Stimulated activated effector memory CD8-positive, alpha-beta T cell treated with anti-CD3 and anti-CD28 coated beads, Interleukin-12 subunit alpha, Interleukin-12 subunit beta, amount 100 ng/mL, for 72 hours (primary cell): ENCODE results near the gene ST6GALNAC3.
A peak's percentile ranks its signal among the peaks of the same experiment; 100 is the strongest.
"Not testable (repeated sequence)": the region's sequence is repeated elsewhere in the genome, so short reads cannot be mapped to it uniquely, and the experiment has no call there.

Experiments used
- ATAC-seq: fragments of 150-1000 bp; cut with Tn5 transposase; 2 replicates; pipeline ENCODE4 v1.10.0; 2021
- DNase-seq, 2 donors: peaks; one replicate each; pipeline ENCODE4 v3.0.0; 2021 to 2022; ENCODE audit warnings: low spot score in 2 of 2
- H3K27ac Mint-ChIP-seq: one replicate; pipeline ENCODE4 v1.8.0; 2022; ENCODE audit warnings: mild to moderate bottlenecking, mixed read lengths
- H3K36me3 Mint-ChIP-seq: one replicate; pipeline ENCODE4 v1.8.0; 2022; ENCODE audit warnings: mild to moderate bottlenecking, mixed read lengths
- H3K4me1 Mint-ChIP-seq: one replicate; pipeline ENCODE4 v1.8.0; 2022; ENCODE audit warnings: mixed read lengths
- H3K4me3 Mint-ChIP-seq: one replicate; pipeline ENCODE4 v1.8.0; 2022; ENCODE audit warnings: mild to moderate bottlenecking, mixed read lengths
- H3K9me3 Mint-ChIP-seq: one replicate; pipeline ENCODE4 v1.8.0; 2022; ENCODE audit warnings: mixed read lengths

Gene ST6GALNAC3

DNA sequence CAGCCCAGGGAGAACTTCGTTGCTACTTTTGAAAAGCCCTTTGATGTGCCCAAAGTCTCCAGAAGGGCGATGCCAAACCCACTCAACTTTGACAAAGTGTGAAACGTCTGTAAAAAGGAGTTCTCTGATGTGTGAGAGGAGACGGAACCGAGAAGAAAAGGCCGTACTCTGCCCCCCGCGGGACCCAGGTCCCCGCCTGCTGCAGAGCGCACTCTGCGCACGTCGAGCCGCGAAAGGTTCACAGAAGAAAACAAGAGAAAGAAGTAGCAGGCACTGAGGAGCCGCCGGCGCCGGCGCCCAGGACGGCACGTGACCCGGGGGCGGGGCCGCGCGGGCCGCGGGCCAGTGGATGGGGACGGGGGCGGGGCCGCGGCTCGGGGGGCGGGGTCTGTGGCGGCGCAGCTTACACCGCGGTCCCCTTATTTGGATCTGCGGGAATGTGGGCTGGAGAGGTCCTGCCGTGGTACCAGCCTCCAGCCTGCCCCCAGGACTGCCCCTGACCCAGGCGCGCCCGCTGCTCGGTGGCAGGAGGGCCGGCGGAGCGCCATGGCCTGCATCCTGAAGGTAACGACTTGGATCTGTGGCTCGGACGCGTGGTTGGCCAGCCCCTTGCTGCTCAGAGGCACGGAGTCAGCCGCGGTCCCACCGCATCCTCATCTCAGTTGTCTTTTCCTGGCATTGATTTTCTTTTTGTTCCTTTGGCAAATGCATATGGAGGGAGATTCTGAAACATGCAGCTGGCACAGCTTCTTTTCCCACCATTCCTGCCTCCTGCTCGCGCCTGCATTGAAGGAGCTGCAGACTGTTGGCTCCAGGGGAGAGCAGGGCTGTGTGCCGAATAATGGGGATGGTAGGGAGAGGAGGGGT lies at the start of gene ST6GALNAC3:
Gene ST6GALNAC3, plus strand, starts transcription at position 426 of the 867 bp plus-strand sequence.
- H3K36me3 Mint-ChIP-seq, result no peaks in the 10 kb centered on the region
- ATAC-seq, result peak; percentile 84
- H3K27ac Mint-ChIP-seq, result no peak within 1 kb of the TSS
- H3K4me3 Mint-ChIP-seq, result peak within 1 kb of the TSS; percentile 72
- H3K9me3 Mint-ChIP-seq, result no peaks in the 10 kb centered on the region
- DNase-seq, result peak; percentile 18 to 74
- H3K4me1 Mint-ChIP-seq, result peaks cover 10% of the 10 kb centered on the region

DNA sequence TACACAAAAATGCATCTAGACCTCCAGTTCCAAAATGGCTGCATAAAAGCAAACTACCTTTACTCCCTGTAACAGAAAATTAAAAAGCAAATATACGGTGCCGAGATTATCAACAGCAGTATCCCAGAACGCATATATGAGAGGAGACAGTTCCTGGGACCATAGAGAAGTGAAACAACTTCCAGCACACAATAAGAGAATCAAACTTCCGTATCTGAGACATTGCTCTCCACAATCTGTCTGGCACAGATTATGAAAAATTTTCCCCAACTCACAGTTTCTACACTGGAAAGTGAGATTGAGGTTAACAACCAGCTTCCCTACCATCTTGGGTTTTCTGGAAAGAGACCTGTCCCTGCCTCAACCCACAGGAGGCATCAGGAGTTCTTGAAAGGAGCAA lies 47.2 kb upstream of the ST6GALNAC3 start:
- Mint-ChIP-seq H3K27ac (no peak overlapping the region), H3K9me3 (no peaks in the 10 kb centered on the region), H3K36me3 (no peaks in the 10 kb centered on the region), H3K4me3 (no peak overlapping the region), H3K4me1 (no peaks in the 10 kb centered on the region)
- DNase-seq (no peak), ATAC-seq (no peak)

DNA sequence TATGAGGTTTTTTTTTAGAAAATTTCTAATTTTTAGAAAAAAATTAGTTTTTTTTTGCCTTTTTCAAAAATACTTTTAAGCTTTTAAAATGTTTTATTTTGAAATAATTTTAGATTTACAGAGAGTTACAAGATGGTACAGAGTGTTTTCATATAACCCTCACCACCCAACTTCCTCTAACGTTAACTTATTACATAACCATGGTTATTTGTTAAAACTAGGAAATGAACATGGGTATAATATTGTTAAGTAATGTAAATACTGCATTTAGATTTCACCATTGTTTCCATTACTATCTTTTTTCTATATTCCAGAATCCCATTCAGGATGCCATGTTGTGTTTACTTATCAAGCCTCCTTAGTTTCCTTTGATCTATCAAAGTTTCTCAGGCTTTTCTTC lies 45.2 kb upstream of the ST6GALNAC3 start:
- no peak overlapping the region for H3K27ac Mint-ChIP-seq
- no peak overlapping the region for H3K4me3 Mint-ChIP-seq
- H3K36me3 Mint-ChIP-seq, result no peaks in the 10 kb centered on the region
- H3K4me1 Mint-ChIP-seq, result no peaks in the 10 kb centered on the region
- no peak for DNase-seq
- no peaks in the 10 kb centered on the region for H3K9me3 Mint-ChIP-seq
- ATAC-seq, result no peak

DNA sequence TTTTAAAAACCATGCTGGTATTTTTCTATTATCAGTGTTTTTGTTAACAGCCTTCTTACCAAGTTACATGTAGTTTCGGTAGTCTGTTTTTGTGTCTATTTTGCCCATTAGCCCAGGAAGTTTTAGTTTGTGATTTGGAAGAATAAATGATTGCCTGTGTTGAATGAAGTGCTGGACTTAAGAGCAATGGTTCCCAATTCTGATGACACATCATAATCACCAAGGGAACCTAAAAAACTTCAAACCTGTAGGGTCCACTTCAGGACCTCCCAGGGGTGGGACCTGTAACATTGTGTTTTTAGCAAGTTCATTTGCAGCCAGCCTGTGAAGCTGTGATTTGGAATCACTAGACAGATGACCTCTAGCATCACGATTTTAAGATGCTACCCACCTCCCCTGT lies 43.0 kb upstream of the ST6GALNAC3 start:
- Mint-ChIP-seq H3K27ac (no peak overlapping the region), H3K9me3 (no peaks in the 10 kb centered on the region), H3K36me3 (no peaks in the 10 kb centered on the region), H3K4me3 (no peak overlapping the region), H3K4me1 (no peaks in the 10 kb centered on the region)
- ATAC-seq (no peak), DNase-seq (no peak)

GRCh38 chr1:76033800-76034475 lies 40.6 kb upstream of the ST6GALNAC3 start:
- Mint-ChIP-seq H3K4me1 (no peaks in the 10 kb centered on the region), H3K36me3 (no peaks in the 10 kb centered on the region), H3K27ac (no peak overlapping the region), H3K9me3 (no peaks in the 10 kb centered on the region), H3K4me3 (no peak overlapping the region)
- DNase-seq, result no peak
- no peak for ATAC-seq

DNA sequence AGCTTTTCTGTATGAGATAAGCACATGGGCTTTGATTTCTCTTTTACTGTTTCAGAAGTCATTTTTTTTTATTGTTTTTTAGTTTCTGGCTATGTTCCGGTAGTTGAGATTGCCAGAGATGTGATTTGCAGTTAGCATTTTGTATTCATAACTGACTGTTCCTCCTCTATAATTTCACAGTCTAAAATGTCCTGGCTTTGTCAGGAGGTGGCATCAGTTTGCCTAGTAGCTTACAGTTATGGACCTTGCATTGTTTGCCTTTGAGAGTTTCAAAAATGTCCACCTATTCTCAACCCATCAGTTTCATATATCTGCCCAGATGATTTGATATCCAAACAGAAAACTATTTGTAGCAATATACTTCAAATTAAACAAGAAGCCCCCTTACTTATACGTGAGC lies 39.5 kb upstream of the ST6GALNAC3 start:
- ATAC-seq, result no peak
- no peak overlapping the region for H3K4me3 Mint-ChIP-seq
- H3K9me3 Mint-ChIP-seq, result no peaks in the 10 kb centered on the region
- H3K36me3 Mint-ChIP-seq, result no peaks in the 10 kb centered on the region
- DNase-seq, result no peak
- H3K4me1 Mint-ChIP-seq, result no peaks in the 10 kb centered on the region
- no peak overlapping the region for H3K27ac Mint-ChIP-seq

DNA sequence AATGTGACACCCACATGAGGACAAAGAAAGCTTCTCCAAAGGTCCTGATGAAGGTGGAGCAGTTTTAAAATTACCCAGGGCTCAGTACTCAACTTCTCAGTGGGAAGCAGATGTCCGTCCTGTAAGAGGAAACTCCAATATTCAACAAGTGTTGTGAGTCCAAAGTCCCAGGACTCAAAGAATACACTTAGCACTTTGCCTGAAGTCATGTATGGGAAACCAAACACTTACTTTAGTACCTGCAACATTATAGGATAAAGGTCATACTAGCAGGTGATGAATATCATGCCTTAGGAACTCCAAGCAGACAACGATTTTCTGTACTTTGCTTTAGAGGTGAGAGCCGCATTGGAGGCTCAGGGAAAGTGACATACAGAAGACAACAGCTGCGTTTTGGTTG lies 37.2 kb upstream of the ST6GALNAC3 start:
- H3K27ac Mint-ChIP-seq, result no peak overlapping the region

DNA sequence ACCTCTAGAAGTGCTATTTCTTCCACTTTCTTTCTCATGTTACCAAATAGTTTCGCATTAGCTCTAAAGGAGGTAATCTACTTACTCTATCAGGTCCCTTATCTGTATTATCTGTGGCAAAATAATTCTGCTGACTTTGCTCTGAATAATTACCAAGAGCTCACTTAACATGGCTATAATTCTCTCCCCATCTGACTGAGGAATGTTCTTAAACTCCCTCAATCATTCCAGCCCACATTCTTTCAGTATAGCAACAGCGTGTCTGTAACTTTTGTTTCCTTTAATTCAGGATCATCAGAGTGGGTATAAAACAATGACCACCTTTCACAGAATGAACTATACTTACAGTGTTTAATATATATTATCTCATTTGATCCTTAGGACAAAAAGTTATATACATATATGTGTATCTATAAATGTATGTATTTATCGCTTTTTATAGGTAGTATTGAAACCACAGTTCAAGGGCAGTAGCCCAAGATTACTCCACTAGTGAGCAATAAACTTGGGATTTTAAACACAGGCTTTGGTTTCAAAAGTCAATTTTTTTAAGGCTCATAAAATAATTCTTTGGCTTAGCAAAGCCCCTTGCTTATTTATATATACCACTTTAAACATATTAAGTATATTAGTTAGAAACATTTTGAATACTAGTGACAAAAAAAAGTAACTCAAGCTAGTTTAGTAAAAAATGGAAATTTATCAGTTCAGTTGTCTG lies 36.1 kb upstream of the ST6GALNAC3 start:
- DNase-seq (no peak), ATAC-seq (no peak)
- no peaks in the 10 kb centered on the region for H3K9me3 Mint-ChIP-seq
- H3K27ac Mint-ChIP-seq, result no peak overlapping the region
- H3K36me3 Mint-ChIP-seq, result no peaks in the 10 kb centered on the region
- no peaks in the 10 kb centered on the region for H3K4me1 Mint-ChIP-seq
- H3K4me3 Mint-ChIP-seq, result no peak overlapping the region

More for the DNA sequence above, 37.2 kb upstream of the ST6GALNAC3 start:
- no peaks in the 10 kb centered on the region for H3K9me3 Mint-ChIP-seq
- ATAC-seq (no peak), DNase-seq (no peak)
- H3K4me3 Mint-ChIP-seq, result no peak overlapping the region
- no peaks in the 10 kb centered on the region for H3K4me1 Mint-ChIP-seq
- H3K36me3 Mint-ChIP-seq, result no peaks in the 10 kb centered on the region

DNA sequence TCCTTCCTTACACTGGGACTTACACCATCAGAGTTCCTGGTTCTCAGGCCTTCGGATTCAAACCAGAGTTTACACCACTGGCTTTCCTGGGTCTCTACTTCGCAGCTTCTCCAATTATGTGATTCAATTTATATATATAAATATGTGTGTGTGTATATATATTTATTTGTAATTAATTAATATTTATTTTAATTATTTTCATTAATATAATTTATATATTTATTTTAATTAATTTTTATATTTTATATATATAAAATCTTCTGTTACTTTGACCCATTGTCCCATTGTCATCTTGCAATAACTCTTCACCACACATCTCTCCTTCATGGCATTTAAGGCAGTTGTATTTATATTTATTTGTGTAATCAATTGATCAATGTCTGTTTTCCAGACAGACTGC lies 28.4 kb upstream of the ST6GALNAC3 start:
- H3K36me3 Mint-ChIP-seq, result no peaks in the 10 kb centered on the region
- DNase-seq, result no peak
- ATAC-seq, result no peak
- no peaks in the 10 kb centered on the region for H3K9me3 Mint-ChIP-seq
- H3K4me1 Mint-ChIP-seq, result no peaks in the 10 kb centered on the region
- H3K27ac Mint-ChIP-seq, result no peak overlapping the region
- H3K4me3 Mint-ChIP-seq, result no peak overlapping the region

- no peak for ATAC-seq
- no peak for DNase-seq
- no peak overlapping the region for H3K27ac Mint-ChIP-seq
- H3K4me1 Mint-ChIP-seq, result no peaks in the 10 kb centered on the region
- H3K36me3 Mint-ChIP-seq, result no peaks in the 10 kb centered on the region
- no peak overlapping the region for H3K4me3 Mint-ChIP-seq
- no peaks in the 10 kb centered on the region for H3K9me3 Mint-ChIP-seq
Measured at GRCh38 chr1:76048219-76048618, 26.3 kb upstream of the ST6GALNAC3 start.

- H3K4me1 Mint-ChIP-seq, result no peaks in the 10 kb centered on the region
- H3K4me3 Mint-ChIP-seq, result no peak overlapping the region
- no peaks in the 10 kb centered on the region for H3K36me3 Mint-ChIP-seq
- H3K9me3 Mint-ChIP-seq, result no peaks in the 10 kb centered on the region
- DNase-seq, result no peak
- H3K27ac Mint-ChIP-seq, result no peak overlapping the region
- no peak for ATAC-seq
Measured at GRCh38 chr1:76048926-76049325, 25.6 kb upstream of the ST6GALNAC3 start.

GRCh38 chr1:76049498-76049897 lies 25.0 kb upstream of the ST6GALNAC3 start:
- ATAC-seq (no peak), DNase-seq (no peak)
- no peak overlapping the region for H3K27ac Mint-ChIP-seq
- H3K9me3 Mint-ChIP-seq, result no peaks in the 10 kb centered on the region
- H3K4me3 Mint-ChIP-seq, result no peak overlapping the region
- no peaks in the 10 kb centered on the region for H3K36me3 Mint-ChIP-seq
- no peaks in the 10 kb centered on the region for H3K4me1 Mint-ChIP-seq

DNA sequence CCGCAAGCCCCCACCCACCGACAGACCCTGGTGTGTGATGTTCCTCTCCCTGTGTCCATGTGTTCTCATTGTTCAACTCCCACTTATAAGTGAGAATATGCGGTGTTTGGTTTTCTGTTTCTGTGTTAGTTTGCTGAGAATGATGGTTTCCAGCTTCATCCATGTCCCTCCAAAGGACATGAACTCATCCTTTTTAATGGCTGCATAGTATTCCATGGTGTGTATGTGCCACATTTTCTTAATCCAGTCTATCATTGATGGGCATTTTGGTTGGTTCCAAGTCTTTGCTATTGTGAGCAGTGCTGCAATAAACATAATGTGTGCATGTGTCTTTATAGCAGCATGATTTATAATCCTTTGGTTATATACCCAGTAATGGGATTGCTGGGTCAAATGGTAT lies 24.5 kb upstream of the ST6GALNAC3 start:
- H3K9me3 Mint-ChIP-seq, H3K4me3 Mint-ChIP-seq, DNase-seq, ATAC-seq, H3K36me3 Mint-ChIP-seq, H3K4me1 Mint-ChIP-seq, H3K27ac Mint-ChIP-seq: not testable (repeated sequence)

DNA sequence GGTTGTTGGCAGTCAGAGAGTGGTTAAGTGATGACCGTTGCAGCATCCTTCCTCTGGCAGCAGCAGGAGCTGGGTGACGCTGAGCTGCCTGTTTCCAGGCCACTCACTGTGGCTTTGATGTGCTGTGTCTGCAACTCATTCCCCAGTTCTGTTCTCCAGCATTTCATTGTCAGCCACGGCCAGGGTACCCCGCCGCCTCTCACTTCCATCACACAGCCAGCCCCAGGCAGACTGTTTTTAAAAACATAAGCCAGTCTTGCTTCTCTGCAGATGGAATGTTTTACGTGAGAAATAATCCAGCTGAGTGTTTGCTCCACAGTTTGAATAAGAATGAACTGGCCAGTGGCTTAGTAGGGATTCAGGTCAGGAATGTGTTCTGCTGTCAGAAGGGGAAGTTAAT lies 21.5 kb upstream of the ST6GALNAC3 start:
- H3K9me3 Mint-ChIP-seq, result no peaks in the 10 kb centered on the region
- H3K36me3 Mint-ChIP-seq, result no peaks in the 10 kb centered on the region
- ATAC-seq, result peak; percentile 19
- no peak overlapping the region for H3K4me3 Mint-ChIP-seq
- H3K4me1 Mint-ChIP-seq, result no peaks in the 10 kb centered on the region
- DNase-seq, result no peak
- H3K27ac Mint-ChIP-seq, result no peak overlapping the region

GRCh38 chr1:76054359-76054758 lies 20.2 kb upstream of the ST6GALNAC3 start:
- H3K27ac Mint-ChIP-seq, result no peak overlapping the region
- ATAC-seq, result no peak

More at GRCh38 chr1:76054359-76054758, 20.2 kb upstream of the ST6GALNAC3 start:
- DNase-seq, result no peak
- no peak overlapping the region for H3K4me3 Mint-ChIP-seq
- H3K4me1 Mint-ChIP-seq, result no peaks in the 10 kb centered on the region
- H3K36me3 Mint-ChIP-seq, result no peaks in the 10 kb centered on the region
- no peaks in the 10 kb centered on the region for H3K9me3 Mint-ChIP-seq
